Measurements from ENCODE around the gene G3BP2.
A peak's percentile ranks its signal among the peaks of the same experiment; 100 is the strongest.
"Not testable (repeated sequence)": the region's sequence is repeated elsewhere in the genome, so short reads cannot be mapped to it uniquely, and the experiment has no call there.

G3BP2 gene

DNA sequence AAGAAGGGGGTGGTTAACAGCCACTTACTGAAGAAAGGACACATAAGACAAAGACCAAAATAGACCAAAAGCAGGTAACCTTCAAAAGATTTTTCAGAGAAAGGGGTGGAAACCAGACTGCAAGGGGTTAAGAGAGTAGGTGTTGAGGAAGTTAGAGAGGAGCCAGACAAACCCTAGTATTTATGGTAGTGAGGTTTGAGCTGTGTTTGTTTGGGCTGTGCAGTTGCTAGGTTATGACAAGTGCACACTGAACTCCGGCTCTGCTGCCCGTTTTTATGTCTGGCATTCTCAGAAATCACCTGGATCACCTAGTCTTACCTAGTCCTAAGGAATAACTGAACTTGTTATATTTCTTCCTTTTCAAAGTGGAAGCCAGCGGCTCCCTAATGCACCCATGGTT, 22.9 kb upstream of the G3BP2 start:
- Histone ChIP-seq H3K27me3 (ENCODE audit: insufficient read depth, low read length, poor library complexity) (no peaks in the 10 kb centered on the region), H3K79me2 (ENCODE audit: insufficient read depth, low read length) (no peaks in the 10 kb centered on the region), H3K36me3 (ENCODE audit: insufficient read depth, low read length) (no peaks in the 10 kb centered on the region), H2AFZ (ENCODE audit: low read depth, low read length) (no peak overlapping the region), H3K27ac (ENCODE audit: low read length) (no peak overlapping the region), H3K9ac (ENCODE audit: low read depth, low read length) (no peak overlapping the region), H3K4me3 (ENCODE audit: low read depth in 1 of 2, low read length in 2 of 2) (no peak overlapping the region), H4K20me1 (ENCODE audit: insufficient read depth, low read length) (no peaks in the 10 kb centered on the region), H3K9me3 (ENCODE audit: insufficient read depth, low read length, severe bottlenecking) (no peaks in the 10 kb centered on the region), H3K4me1 (ENCODE audit: insufficient read depth, low read length) (no peaks in the 10 kb centered on the region), H3K4me2 (ENCODE audit: insufficient read depth, low read length) (no peak overlapping the region)
- DNase-seq (no peak), ATAC-seq (ENCODE audit: insufficient read depth, low read depth) (no peak)
- TF ChIP-seq, protein P1, sequence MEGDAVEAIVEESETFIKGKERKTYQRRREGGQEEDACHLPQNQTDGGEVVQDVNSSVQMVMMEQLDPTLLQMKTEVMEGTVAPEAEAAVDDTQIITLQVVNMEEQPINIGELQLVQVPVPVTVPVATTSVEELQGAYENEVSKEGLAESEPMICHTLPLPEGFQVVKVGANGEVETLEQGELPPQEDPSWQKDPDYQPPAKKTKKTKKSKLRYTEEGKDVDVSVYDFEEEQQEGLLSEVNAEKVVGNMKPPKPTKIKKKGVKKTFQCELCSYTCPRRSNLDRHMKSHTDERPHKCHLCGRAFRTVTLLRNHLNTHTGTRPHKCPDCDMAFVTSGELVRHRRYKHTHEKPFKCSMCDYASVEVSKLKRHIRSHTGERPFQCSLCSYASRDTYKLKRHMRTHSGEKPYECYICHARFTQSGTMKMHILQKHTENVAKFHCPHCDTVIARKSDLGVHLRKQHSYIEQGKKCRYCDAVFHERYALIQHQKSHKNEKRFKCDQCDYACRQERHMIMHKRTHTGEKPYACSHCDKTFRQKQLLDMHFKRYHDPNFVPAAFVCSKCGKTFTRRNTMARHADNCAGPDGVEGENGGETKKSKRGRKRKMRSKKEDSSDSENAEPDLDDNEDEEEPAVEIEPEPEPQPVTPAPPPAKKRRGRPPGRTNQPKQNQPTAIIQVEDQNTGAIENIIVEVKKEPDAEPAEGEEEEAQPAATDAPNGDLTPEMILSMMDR (IDR thresholded peaks at IDR 0.05; ENCODE audit: borderline replicate concordance, extremely low read depth, low read length, poor library complexity, severe bottlenecking), result no peak
- no peak for TF ChIP-seq EZH2 (IDR thresholded peaks at IDR 0.05; ENCODE audit: borderline replicate concordance, low read depth, low read length, severe bottlenecking)

DNA sequence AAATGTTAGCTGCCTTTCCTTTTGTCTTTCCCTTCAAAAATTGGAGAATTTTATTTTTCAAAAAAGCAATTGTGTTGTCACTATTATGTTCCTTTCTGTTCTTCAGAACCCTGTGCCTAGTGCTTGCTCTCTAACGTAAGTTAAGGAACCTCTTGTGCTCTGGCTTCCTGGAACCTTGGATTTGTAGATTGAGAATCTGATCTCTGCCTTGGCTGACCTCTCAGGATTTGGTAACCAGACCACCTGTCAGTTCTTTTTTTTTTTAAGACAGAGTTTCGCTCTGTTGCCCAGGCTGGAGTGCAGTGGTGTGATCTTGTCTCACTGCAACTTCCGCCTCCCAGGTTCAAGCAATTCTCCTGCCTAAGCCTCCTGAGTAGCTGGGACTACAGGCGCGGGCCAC, 18.9 kb upstream of the G3BP2 start:
- H3K27ac ChIP-seq (ENCODE audit: low read length); ATAC-seq (ENCODE audit: insufficient read depth, low read depth); H3K36me3 ChIP-seq (ENCODE audit: insufficient read depth, low read length); H4K20me1 ChIP-seq (ENCODE audit: insufficient read depth, low read length); H3K27me3 ChIP-seq (ENCODE audit: insufficient read depth, low read length, poor library complexity); H3K79me2 ChIP-seq (ENCODE audit: insufficient read depth, low read length); H2AFZ ChIP-seq (ENCODE audit: low read depth, low read length); H3K4me2 ChIP-seq (ENCODE audit: insufficient read depth, low read length); H3K9ac ChIP-seq (ENCODE audit: low read depth, low read length); H3K4me3 ChIP-seq (ENCODE audit: low read depth in 1 of 2, low read length in 2 of 2); H3K4me1 ChIP-seq (ENCODE audit: insufficient read depth, low read length); H3K9me3 ChIP-seq (ENCODE audit: insufficient read depth, low read length, severe bottlenecking); DNase-seq: not testable (repeated sequence)

DNA sequence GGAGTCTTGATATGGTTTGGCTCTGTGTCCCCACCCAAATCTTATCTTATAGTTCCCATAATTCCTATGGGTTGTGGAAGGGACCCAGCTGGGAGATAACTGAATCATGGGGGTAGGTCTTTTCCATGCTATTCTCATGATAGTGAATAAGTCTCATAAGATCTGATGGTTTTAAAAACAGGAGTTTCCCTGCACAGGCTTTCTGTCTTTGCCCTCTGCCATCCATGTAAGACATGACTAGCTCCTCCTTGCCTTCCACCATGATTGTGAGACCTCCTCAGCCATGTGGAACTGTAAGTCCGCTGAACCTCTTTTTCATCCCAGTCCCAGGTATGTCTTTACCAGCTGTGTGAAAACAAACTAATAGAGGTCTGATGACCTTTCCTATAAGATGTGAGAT, 13.9 kb upstream of the G3BP2 start:
- not testable (repeated sequence) for H3K79me2 ChIP-seq (ENCODE audit: insufficient read depth, low read length); H3K36me3 ChIP-seq (ENCODE audit: insufficient read depth, low read length); H3K9me3 ChIP-seq (ENCODE audit: insufficient read depth, low read length, severe bottlenecking); H3K9ac ChIP-seq (ENCODE audit: low read depth, low read length); DNase-seq; ATAC-seq (ENCODE audit: insufficient read depth, low read depth); H3K27ac ChIP-seq (ENCODE audit: low read length); H3K27me3 ChIP-seq (ENCODE audit: insufficient read depth, low read length, poor library complexity); H4K20me1 ChIP-seq (ENCODE audit: insufficient read depth, low read length); H2AFZ ChIP-seq (ENCODE audit: low read depth, low read length)
- Histone ChIP-seq H3K4me3 (ENCODE audit: low read depth in 1 of 2, low read length in 2 of 2) (0 out of 4 replicates have a peak overlapping the region, but pooled peaks of 1 of the 2 experiments have one; percentile 33), H3K4me2 (ENCODE audit: insufficient read depth, low read length) (peak overlapping the region; percentile 14; the same call in 1 of the 2 replicates), H3K4me1 (ENCODE audit: insufficient read depth, low read length) (peaks cover 22% of the 10 kb centered on the region)

DNA sequence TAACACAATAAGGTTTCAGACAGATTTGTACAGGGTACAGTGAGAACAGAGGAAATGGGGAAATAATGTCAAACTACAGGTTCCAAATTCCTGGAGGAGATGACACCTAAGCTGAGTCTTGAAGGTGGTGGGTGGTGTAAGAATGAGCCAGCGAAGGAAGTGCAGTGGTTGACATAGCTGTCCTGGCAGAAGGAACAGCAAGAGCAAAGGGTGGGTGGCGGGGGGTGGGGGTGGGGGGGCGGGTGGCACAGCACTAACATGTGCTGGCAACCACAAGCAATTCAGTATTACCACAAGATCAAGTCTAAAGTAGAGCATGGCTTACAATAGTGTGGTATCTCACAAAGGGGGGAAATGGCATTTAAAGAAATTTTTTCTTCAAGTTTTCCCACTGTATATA, 13.1 kb upstream of the G3BP2 start:
- ATAC-seq (ENCODE audit: insufficient read depth, low read depth), result peak; percentile 98
- no peak for TF ChIP-seq EZH2 (IDR thresholded peaks at IDR 0.05; ENCODE audit: borderline replicate concordance, low read depth, low read length, severe bottlenecking)
- TF ChIP-seq, protein P1 (IDR thresholded peaks at IDR 0.05; ENCODE audit: borderline replicate concordance, extremely low read depth, low read length, poor library complexity, severe bottlenecking), result no peak
- H3K4me1 ChIP-seq (ENCODE audit: insufficient read depth, low read length), result peaks cover 22% of the 10 kb centered on the region

More for the DNA sequence above, 13.1 kb upstream of the G3BP2 start:
- Histone ChIP-seq H3K9ac (ENCODE audit: low read depth, low read length) (no peak overlapping the region), H4K20me1 (ENCODE audit: insufficient read depth, low read length) (no peaks in the 10 kb centered on the region), H3K9me3 (ENCODE audit: insufficient read depth, low read length, severe bottlenecking) (peaks cover 2% of the 10 kb centered on the region), H3K27ac (ENCODE audit: low read length) (peak overlapping the region; percentile 35; the same call in 1 of the 2 replicates), H2AFZ (ENCODE audit: low read depth, low read length) (no peak overlapping the region), H3K79me2 (ENCODE audit: insufficient read depth, low read length) (no peaks in the 10 kb centered on the region), H3K4me2 (ENCODE audit: insufficient read depth, low read length) (peak overlapping the region; percentile 21), H3K36me3 (ENCODE audit: insufficient read depth, low read length) (no peaks in the 10 kb centered on the region), H3K27me3 (ENCODE audit: insufficient read depth, low read length, poor library complexity) (no peaks in the 10 kb centered on the region), H3K4me3 (ENCODE audit: low read depth in 1 of 2, low read length in 2 of 2) (no peak overlapping the region)
- DNase-seq, result peak; percentile 63

All from DND-41 (cell line).